SK-N-MC (cell line): Measurements from ENCODE around the gene MMP23B.

Source experiments
- EZH2 ChIP-seq: fragments of 200-600 bp; sonication (generic); IDR thresholded peaks from one replicate; pipeline ENCODE4 v1.6.1; 2017; ENCODE audit warnings: antibody characterized with exemption
- FOXP2 ChIP-seq: optimal IDR thresholded peaks from 2 replicates; pipeline ENCODE3; 2011; ENCODE audit warnings: mild to moderate bottlenecking, moderate library complexity; ENCODE audit not compliant: insufficient read depth; ENCODE audit errors: extremely low read length, control extremely low read depth
- POLR2AphosphoS5 ChIP-seq: IDR thresholded peaks from 2 replicates; pipeline ENCODE4 v1.6.1; 2012; ENCODE audit warnings: mild to moderate bottlenecking, low read depth, low read length, borderline replicate concordance

- TF ChIP-seq EZH2, result no peak
- TF ChIP-seq POLR2AphosphoS5, result no peak
- no peak for TF ChIP-seq FOXP2
Measured at GRCh38 chr1:1602968-1603506, 28.9 kb upstream of the MMP23B start.
